Bronchial epithelial cell (primary cell): ENCODE data around the gene HCRTR1. TPM values are rescaled to one million over a fixed set of nuclear protein-coding genes. Genes with fewer than 3 reads are reported as not detected.

Experiments
- DNase-seq: peaks from one replicate; pipeline ENCODE4 v3.0.0-alpha.2; 2010; ENCODE audit warnings: low read depth
- FAIRE-seq: peaks from 2 replicates; lab custom pipeline; 2011; peaks lifted over from hg19 to GRCh38; lab: Jason Lieb, UNC
- H3K27me3 ChIP-seq: 2 replicates; pipeline ENCODE4 v1.5.1; 2011; ENCODE audit warnings: low read length; ENCODE audit not compliant: control insufficient read depth, insufficient read depth
- H3K36me3 ChIP-seq: 2 replicates; pipeline ENCODE4 v1.5.1; 2011; ENCODE audit warnings: low read length; ENCODE audit not compliant: control insufficient read depth, insufficient read depth
- H3K4me3 ChIP-seq: 2 replicates; pipeline ENCODE4 v1.5.1; 2011; ENCODE audit warnings: mild to moderate bottlenecking, low read depth, low read length, control low read depth
- total RNA-seq: library from RNA; depleted of rRNA; stranded (reverse); fragments of >200 nt; gene quantifications from 2 replicates; pipeline ENCODE4 v1.2.1, GENCODE V29; 2014
- TF ChIP-seq, protein P1 (sequence below): IDR thresholded peaks from 2 replicates; pipeline ENCODE4 v1.5.1; 2011; ENCODE audit warnings: mild to moderate bottlenecking, moderate library complexity, low read length, control low read depth, inconsistent platforms; ENCODE audit not compliant: insufficient read depth, severe bottlenecking

The HCRTR1 gene
- total RNA-seq, 1 donor from 2014 or later: not detected

DNA sequence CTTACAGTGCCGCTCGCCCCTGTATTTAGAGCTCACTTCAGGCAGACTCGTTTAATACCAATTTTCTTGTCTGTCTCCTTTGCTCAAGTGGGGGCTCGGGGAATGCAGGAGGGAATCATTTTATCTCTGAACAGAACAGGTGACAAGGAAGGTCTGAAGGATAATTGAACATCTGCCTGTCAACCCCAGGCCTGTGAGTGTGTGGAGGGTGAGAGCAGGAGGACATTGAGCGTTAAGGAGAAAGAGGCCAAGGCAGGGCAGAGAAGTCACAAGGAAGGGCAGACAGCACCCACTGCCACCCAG lies 36.9 kb downstream of the HCRTR1 start:
- H3K36me3 ChIP-seq: peaks cover 29% of the 10 kb centered on the region
- no peaks in the 10 kb centered on the region for H3K27me3 ChIP-seq
- DNase-seq (no peak), FAIRE-seq (no peak)
- H3K4me3 ChIP-seq: no peak overlapping the region
- TF ChIP-seq, protein P1, sequence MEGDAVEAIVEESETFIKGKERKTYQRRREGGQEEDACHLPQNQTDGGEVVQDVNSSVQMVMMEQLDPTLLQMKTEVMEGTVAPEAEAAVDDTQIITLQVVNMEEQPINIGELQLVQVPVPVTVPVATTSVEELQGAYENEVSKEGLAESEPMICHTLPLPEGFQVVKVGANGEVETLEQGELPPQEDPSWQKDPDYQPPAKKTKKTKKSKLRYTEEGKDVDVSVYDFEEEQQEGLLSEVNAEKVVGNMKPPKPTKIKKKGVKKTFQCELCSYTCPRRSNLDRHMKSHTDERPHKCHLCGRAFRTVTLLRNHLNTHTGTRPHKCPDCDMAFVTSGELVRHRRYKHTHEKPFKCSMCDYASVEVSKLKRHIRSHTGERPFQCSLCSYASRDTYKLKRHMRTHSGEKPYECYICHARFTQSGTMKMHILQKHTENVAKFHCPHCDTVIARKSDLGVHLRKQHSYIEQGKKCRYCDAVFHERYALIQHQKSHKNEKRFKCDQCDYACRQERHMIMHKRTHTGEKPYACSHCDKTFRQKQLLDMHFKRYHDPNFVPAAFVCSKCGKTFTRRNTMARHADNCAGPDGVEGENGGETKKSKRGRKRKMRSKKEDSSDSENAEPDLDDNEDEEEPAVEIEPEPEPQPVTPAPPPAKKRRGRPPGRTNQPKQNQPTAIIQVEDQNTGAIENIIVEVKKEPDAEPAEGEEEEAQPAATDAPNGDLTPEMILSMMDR: no peak

DNA sequence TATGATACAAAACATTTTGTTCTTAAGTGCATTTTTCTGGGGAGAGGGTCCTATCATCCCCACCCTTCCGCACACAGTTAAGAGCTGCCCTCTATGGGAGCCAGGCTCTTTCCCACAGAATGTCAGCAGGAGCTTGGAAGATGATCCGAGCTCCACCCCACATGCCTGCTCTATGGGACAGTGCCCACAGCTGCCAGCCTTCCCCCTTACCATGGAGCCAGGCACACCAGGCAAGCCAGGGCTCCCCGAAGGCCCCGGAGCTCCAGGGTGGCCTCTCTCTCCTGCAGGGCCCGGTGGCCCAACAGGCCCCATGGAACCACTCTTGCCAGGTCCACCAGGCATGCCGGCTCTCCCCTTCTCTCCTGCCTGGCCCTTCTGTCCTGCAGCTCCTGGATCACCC lies 37.6 kb downstream of the HCRTR1 start:
- H3K27me3 ChIP-seq: no peaks in the 10 kb centered on the region
- no peak overlapping the region for H3K4me3 ChIP-seq
- DNase-seq: no peak
- TF ChIP-seq, protein P1: no peak
- peaks cover 32% of the 10 kb centered on the region for H3K36me3 ChIP-seq
- FAIRE-seq: no peak

DNA sequence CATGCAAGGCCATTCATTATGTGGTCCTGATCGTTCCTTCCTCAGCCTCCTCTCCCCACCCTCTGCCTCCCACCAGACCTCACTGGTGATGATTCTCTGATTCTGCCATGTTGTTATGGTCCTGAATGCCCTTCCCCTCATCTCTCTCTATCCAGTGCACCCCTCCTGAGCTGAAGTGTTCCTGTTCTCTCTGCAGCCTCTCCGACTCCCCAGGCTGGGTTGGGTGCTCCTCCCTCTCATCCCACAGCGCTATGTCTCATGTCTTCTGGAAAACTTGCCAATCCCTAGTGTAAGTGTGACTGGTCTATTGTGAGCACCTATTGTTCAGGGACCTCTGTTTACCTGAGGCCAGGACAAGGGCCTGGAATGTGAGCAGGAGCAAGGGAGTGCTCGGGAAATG lies 38.3 kb downstream of the HCRTR1 start:
- no peak overlapping the region for H3K4me3 ChIP-seq
- H3K27me3 ChIP-seq: no peaks in the 10 kb centered on the region
- DNase-seq: no peak
- TF ChIP-seq, protein P1: no peak
- H3K36me3 ChIP-seq: peaks cover 35% of the 10 kb centered on the region
- FAIRE-seq: no peak

DNA sequence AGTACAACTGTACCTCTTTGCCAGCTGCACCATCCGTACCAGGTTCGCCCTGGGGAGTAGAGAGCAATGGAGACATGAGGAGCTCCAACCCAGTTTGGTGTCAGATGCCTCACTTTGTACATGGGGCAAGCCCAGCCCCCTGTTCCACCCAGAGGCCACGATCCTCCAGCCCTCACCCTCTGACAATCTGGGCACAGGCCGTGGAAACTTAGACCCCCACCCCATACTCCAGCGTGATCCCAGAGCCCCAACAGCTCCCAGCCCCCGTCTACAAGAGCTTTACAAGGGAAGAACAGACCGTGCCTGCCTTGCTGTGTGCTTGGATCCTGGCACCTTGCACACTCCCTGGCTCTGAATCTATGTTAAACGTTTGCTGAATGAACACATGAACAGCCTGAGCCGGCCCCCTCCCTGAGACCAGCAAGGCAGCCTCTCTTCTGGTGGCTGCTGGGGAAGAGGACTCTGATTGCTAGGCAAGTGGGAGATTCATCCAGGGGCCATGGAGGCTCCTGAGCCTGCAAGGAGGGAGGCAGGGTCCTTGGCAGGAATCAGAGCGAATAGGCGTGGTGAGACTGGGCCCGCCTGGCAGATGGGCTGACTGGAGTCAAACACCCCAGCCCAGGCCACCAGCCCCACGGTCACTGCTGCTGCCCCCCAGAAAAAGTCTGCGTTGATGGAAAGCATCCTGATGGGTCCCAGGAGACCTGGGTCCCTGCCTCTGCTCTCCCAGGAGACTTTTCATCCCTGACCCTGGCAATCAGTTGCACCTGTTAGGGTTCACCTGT lies 39.7 kb downstream of the HCRTR1 start:
- TF ChIP-seq, protein P1: no peak
- FAIRE-seq: peak; percentile 7
- Histone ChIP-seq H3K27me3 (no peaks in the 10 kb centered on the region), H3K4me3 (no peak overlapping the region), H3K36me3 (peaks cover 44% of the 10 kb centered on the region)
- no peak for DNase-seq

DNA sequence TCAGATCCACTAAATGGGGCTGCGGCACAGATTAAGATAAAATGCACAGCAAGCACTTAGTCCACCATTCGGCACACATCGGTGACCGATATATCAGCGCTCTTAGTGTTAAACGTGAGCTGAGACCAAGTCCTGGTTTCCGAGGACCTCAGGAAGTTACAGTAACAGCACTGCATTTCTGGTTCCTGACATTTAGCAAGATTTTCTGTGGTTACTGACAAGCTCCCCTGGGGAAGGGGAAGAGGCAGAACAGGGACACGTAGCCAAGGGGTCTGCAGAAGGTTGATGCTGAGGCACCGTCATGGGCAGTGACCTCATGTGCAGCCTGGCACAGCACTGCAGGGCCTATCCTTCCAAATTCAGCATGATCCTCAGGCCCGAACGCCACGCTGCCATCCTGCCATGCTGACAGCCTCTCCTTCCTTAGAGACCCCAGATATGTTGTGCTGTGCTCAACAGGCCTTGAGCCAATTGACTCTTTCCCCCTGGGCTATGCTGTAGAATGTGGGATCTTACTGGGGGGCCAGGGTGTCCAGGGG lies 40.6 kb downstream of the HCRTR1 start:
- no peak for FAIRE-seq
- TF ChIP-seq, protein P1: no peak
- H3K36me3 ChIP-seq: peaks cover 43% of the 10 kb centered on the region

DNA sequence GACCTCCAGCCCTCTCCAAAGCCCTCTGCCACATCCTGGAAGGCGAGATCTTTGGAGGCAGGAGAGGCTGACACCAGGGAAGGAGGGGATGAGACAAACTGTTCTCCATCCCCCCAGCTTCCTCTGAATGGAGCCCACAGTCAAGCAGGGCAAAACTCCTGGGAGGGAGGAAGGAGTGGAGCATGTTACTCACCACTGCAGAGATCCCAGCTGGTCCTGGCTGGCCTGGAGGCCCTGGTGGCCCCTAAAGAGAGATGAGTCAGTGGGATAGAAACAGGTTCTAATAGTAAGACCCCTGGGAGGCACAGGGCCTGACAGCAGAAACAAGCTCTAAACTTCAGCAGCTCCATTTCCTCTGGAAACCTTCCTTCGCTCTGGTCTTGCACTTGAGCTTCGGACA lies 41.2 kb downstream of the HCRTR1 start:
- Histone ChIP-seq H3K4me3 (no peak overlapping the region), H3K27me3 (no peaks in the 10 kb centered on the region), H3K36me3 (peaks cover 40% of the 10 kb centered on the region)
- DNase-seq (no peak), FAIRE-seq (peak; percentile 18)
- TF ChIP-seq, protein P1: no peak

More for the DNA sequence above, 40.6 kb downstream of the HCRTR1 start:
- Histone ChIP-seq H3K4me3 (no peak overlapping the region), H3K27me3 (no peaks in the 10 kb centered on the region)
- no peak for DNase-seq
